Neuronal stem cell (in vitro differentiated cells): ENCODE data around the gene NPS.

Experiments used
- DNase-seq: peaks from one replicate; pipeline ENCODE4 v3.0.0-alpha.2; 2013; ENCODE audit warnings: low spot score
- H2AFZ ChIP-seq: one replicate; pipeline ENCODE4 v1.6.1; 2013; ENCODE audit warnings: mild to moderate bottlenecking, low read length, inconsistent platforms
- H2AK5ac ChIP-seq: 2 replicates; pipeline ENCODE4 v1.6.1; 2013; ENCODE audit warnings: low read depth, mild to moderate bottlenecking, inconsistent platforms, low read length, moderate library complexity, mixed read lengths
- H2BK120ac ChIP-seq: 2 replicates; pipeline ENCODE4 v1.6.1; 2013; ENCODE audit warnings: low read depth, mild to moderate bottlenecking, inconsistent platforms, low read length, moderate library complexity, mixed read lengths
- H2BK12ac ChIP-seq: one replicate; pipeline ENCODE4 v1.6.1; 2013; ENCODE audit warnings: low read length, inconsistent platforms
- H2BK15ac ChIP-seq: 2 replicates; pipeline ENCODE4 v1.6.1; 2013; ENCODE audit warnings: mild to moderate bottlenecking, low read length, inconsistent platforms, mixed read lengths
- H2BK5ac ChIP-seq: one replicate; pipeline ENCODE4 v1.6.1; 2013; ENCODE audit warnings: inconsistent platforms, mild to moderate bottlenecking, low read length, moderate library complexity
- H3K14ac ChIP-seq: one replicate; pipeline ENCODE4 v1.6.1; 2013; ENCODE audit warnings: low read length, inconsistent platforms
- H3K18ac ChIP-seq: 2 replicates; pipeline ENCODE4 v1.6.1; 2013; ENCODE audit warnings: low read length, inconsistent platforms
- H3K23ac ChIP-seq: 2 replicates; pipeline ENCODE4 v1.6.1; 2013; ENCODE audit warnings: low read depth, mild to moderate bottlenecking, mixed read lengths, low read length, inconsistent platforms; ENCODE audit not compliant: poor library complexity
- H3K27ac ChIP-seq: replicated peaks from 3 replicates; pipeline ENCODE4 v1.5.1; 2013; ENCODE audit warnings: low read length, inconsistent platforms
- H3K27me3 ChIP-seq, 3 experiments: 2 replicates each; pipeline ENCODE4 v1.6.1; 2013; ENCODE audit warnings: low read length in 3 of 3, mild to moderate bottlenecking in 2 of 3, inconsistent platforms in 1 of 3, low read depth in 1 of 3, mixed read lengths in 1 of 3, moderate library complexity in 1 of 3; ENCODE audit not compliant: control insufficient read depth in 3 of 3, insufficient read depth in 3 of 3
- H3K36me3 ChIP-seq, 2 donors: replicated peaks in 1 of 2; 2 replicates each; pipeline ENCODE4 v1.6.1; 2013; ENCODE audit warnings: low read length in 2 of 2; ENCODE audit not compliant: control insufficient read depth in 2 of 2, insufficient read depth in 2 of 2
- H3K4ac ChIP-seq: 2 replicates; pipeline ENCODE4 v1.6.1; 2013; ENCODE audit warnings: inconsistent platforms, mild to moderate bottlenecking, low read length, moderate library complexity
- H3K4me1 ChIP-seq, 2 donors: 1 replicate in 1 of 2; 2 replicates in 1 of 2; pipeline ENCODE4 v1.6.1; 2013; ENCODE audit warnings: low read length in 2 of 2, low read depth in 1 of 2; ENCODE audit not compliant: control insufficient read depth in 2 of 2, insufficient read depth in 1 of 2
- H3K4me2 ChIP-seq: one replicate; pipeline ENCODE4 v1.6.1; 2013; ENCODE audit warnings: mild to moderate bottlenecking, low read length, inconsistent platforms; ENCODE audit not compliant: insufficient read depth, poor library complexity, severe bottlenecking
- H3K4me3 ChIP-seq, 2 donors: 2 replicates each; pipeline ENCODE4 v1.5.1; 2013; ENCODE audit warnings: low read length in 2 of 2, mild to moderate bottlenecking in 2 of 2, inconsistent platforms in 1 of 2, moderate library complexity in 1 of 2
- H3K79me1 ChIP-seq: one replicate; pipeline ENCODE4 v1.6.1; 2013; ENCODE audit warnings: low read depth, mild to moderate bottlenecking, inconsistent platforms, low read length, moderate library complexity
- H3K9ac ChIP-seq: one replicate; pipeline ENCODE4 v1.6.1; 2013; ENCODE audit warnings: mild to moderate bottlenecking, low read depth, low read length, inconsistent platforms; ENCODE audit not compliant: poor library complexity
- H3K9me3 ChIP-seq, 2 donors: replicated peaks in 1 of 2; 2 replicates each; pipeline versions ENCODE3 to v1.6.1; 2013; ENCODE audit warnings: low read length in 2 of 2, mild to moderate bottlenecking in 2 of 2, inconsistent platforms in 1 of 2, low read depth in 1 of 2, mixed read lengths in 1 of 2, moderate library complexity in 1 of 2; ENCODE audit not compliant: control insufficient read depth in 2 of 2, insufficient read depth in 1 of 2
- H4K8ac ChIP-seq: one replicate; pipeline ENCODE4 v1.6.1; 2013; ENCODE audit warnings: low read depth, mild to moderate bottlenecking, inconsistent platforms, low read length, moderate library complexity
- H4K91ac ChIP-seq: one replicate; pipeline ENCODE4 v1.6.1; 2013; ENCODE audit warnings: low read length, low read depth, mild to moderate bottlenecking, inconsistent platforms; ENCODE audit not compliant: poor library complexity
- WGBS, 2 donors: extraction: QIAGEN DNeasy Blood & Tissue Kit; methylation state at CpG; one replicate each; pipeline ENCODE4 v1.1.7; 2013; ENCODE audit warnings: missing lambda C conversion rate in 2 of 2, mixed read lengths in 1 of 2; ENCODE audit not compliant: insufficient read length in 2 of 2, insufficient replicate concordance in 1 of 2; ENCODE audit errors: extremely low coverage in 2 of 2; 5-methylcytosine and 5-hydroxymethylcytosine counted together

NPS gene

DNA sequence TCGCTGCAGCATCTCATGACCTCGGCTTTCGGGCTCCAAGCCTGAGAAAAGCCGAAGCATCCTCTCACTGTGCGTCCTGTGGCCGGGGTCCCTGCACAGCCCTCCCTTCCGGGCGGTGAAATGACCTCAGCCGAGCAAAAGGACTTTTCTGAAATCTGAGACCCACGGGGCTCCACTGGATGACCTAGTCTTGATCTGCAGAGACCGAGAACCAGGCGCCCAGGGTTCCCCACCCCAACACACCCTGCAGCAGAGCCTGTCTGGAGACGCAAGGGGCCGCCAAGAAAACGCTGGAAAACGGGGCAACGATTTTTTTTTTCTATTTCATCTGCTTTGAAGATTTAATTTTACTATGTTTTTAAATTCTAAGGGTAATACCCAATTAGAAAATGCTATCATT is 31.7 kb downstream of the NPS start:
- Histone ChIP-seq H3K14ac (no peak overlapping the region), H3K4ac (no peak overlapping the region), H3K36me3 (no peaks in the 10 kb centered on the region), H2BK120ac (no peak overlapping the region), H3K79me1 (no peaks in the 10 kb centered on the region), H3K23ac (no peak overlapping the region), H2AFZ (no peak overlapping the region), H3K27ac (no peak overlapping the region), H3K4me1 (no peaks in the 10 kb centered on the region), H2AK5ac (no peak overlapping the region), H3K4me2 (no peak overlapping the region), H3K9ac (no peak overlapping the region), H4K8ac (no peak overlapping the region), H2BK5ac (no peak overlapping the region), H3K18ac (no peak overlapping the region), H3K4me3 (no peak overlapping the region), H3K9me3 (no peaks in the 10 kb centered on the region), H4K91ac (no peak overlapping the region), H2BK15ac (no peak overlapping the region), H3K27me3 (no peaks in the 10 kb centered on the region), H2BK12ac (no peak overlapping the region)
- no CpG with 5 or more reads among the region's 17 CpGs for WGBS, 2 donors
- DNase-seq: no peak

GRCh38 chr10:127585519-127586023 is 36.5 kb downstream of the NPS start:
- H2AK5ac ChIP-seq: no peak overlapping the region

GRCh38 chr10:127587668-127588365 is 38.7 kb downstream of the NPS start:
- Histone ChIP-seq H2AFZ (no peak overlapping the region), H4K91ac (no peak overlapping the region), H3K9me3 (peaks cover 2% of the 10 kb centered on the region in 2 donors), H3K4ac (no peak overlapping the region), H2BK12ac (no peak overlapping the region), H3K18ac (no peak overlapping the region), H2AK5ac (no peak overlapping the region), H3K4me1 (no peaks in the 10 kb centered on the region), H3K79me1 (no peaks in the 10 kb centered on the region), H3K4me2 (no peak overlapping the region), H2BK120ac (no peak overlapping the region), H3K27me3 (no peaks in the 10 kb centered on the region), H2BK15ac (no peak overlapping the region), H3K36me3 (no peaks in the 10 kb centered on the region), H3K4me3 (no peak overlapping the region), H3K9ac (no peak overlapping the region), H2BK5ac (no peak overlapping the region), H3K14ac (no peak overlapping the region), H4K8ac (no peak overlapping the region), H3K27ac (no peak overlapping the region), H3K23ac (no peak overlapping the region)
- no peak for DNase-seq
- no CpG with 5 or more reads among the region's 4 CpGs for WGBS, 2 donors

More at GRCh38 chr10:127585519-127586023, 36.5 kb downstream of the NPS start:
- Histone ChIP-seq H3K27ac (no peak overlapping the region), H3K4me3 (no peak overlapping the region), H3K4me1 (no peaks in the 10 kb centered on the region), H3K9me3 (peaks cover 2% of the 10 kb centered on the region in 2 donors), H3K4ac (no peak overlapping the region), H2BK120ac (no peak overlapping the region), H3K18ac (no peak overlapping the region), H2BK15ac (no peak overlapping the region), H2BK5ac (no peak overlapping the region), H2AFZ (no peak overlapping the region), H3K14ac (no peak overlapping the region), H3K4me2 (no peak overlapping the region), H3K9ac (no peak overlapping the region), H4K8ac (no peak overlapping the region), H3K36me3 (no peaks in the 10 kb centered on the region), H2BK12ac (no peak overlapping the region), H3K79me1 (no peaks in the 10 kb centered on the region), H3K23ac (no peak overlapping the region), H3K27me3 (no peaks in the 10 kb centered on the region), H4K91ac (no peak overlapping the region)
- no CpG with 5 or more reads among the region's 4 CpGs for WGBS, 2 donors
- no peak for DNase-seq

DNA sequence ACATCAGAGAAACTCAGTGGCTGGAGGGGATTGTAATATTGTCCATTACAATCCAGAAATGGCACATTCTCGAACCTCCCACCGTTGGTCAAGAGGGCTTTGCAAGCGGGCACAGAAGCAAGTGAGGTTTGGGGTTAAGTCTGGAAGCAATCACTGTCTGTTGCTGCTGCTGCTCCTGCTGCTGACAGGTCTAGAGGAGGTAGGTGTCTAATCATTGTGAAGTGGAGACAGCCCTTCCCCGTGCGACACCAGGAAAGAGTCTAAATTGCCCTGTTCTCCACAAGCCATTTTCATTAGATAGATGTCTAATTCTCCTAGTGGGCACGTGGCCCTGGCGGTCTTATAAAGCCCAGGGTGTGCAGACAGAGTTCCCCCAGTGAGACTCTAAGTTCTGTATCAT is 43.5 kb downstream of the NPS start:
- Histone ChIP-seq H4K8ac (no peak overlapping the region), H3K4me1 (no peaks in the 10 kb centered on the region), H3K23ac (no peak overlapping the region), H2BK12ac (no peak overlapping the region), H3K4me3 (no peak overlapping the region), H3K36me3 (no peaks in the 10 kb centered on the region), H3K9ac (no peak overlapping the region), H3K79me1 (no peaks in the 10 kb centered on the region), H3K4ac (no peak overlapping the region), H2AFZ (no peak overlapping the region), H2BK120ac (no peak overlapping the region), H3K14ac (no peak overlapping the region), H3K4me2 (no peak overlapping the region), H3K9me3 (no peaks in the 10 kb centered on the region), H4K91ac (no peak overlapping the region), H3K27me3 (no peaks in the 10 kb centered on the region), H2AK5ac (no peak overlapping the region), H3K18ac (no peak overlapping the region), H2BK15ac (no peak overlapping the region), H3K27ac (no peak overlapping the region), H2BK5ac (no peak overlapping the region)
- DNase-seq: no peak
- no CpG with 5 or more reads among the region's 7 CpGs for WGBS, 2 donors
